ENCODE results near the gene HDHD5. TPM values are rescaled to one million over a fixed set of nuclear protein-coding genes. Genes with fewer than 3 reads are reported as not detected.

Gene HDHD5
- total RNA-seq, 4 donors from 2014 or later, result 21.6 to 37.8 (median 25.8) TPM

DNA sequence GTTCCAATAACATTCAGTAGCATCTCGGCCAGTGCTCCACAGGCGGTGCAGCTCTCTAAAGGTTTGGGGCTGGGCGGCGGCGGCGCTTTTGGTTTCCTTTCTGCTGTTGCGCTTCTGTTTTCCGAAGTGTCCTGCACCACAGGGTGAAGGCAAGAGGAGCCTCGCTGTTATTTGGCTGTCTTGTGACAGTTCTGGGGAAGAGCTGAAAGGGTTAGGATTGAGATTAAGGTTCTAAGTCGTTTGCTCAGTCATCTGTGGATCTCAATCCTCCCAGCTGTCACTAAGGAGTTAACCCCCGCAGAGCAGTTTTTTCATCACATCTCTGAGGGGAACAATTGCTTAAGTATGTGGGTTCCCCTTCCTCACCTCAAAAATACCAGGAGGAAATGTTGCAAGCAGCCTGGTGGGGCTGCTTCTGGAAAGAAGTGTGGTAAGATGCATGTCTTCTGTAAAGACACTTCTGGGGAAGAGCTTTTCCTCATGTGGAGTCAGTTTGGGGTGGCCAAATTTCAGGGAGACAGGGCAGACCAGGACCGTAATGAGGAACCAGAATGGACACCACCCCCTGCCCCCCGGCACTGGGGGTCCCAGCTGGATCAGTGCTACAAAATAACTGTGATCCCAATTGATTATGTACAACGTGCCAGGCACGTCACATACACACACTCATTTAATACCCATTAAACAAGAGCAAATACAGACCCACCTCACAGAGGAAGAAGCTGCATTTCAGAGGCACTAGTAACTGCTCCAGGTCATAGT lies 52.1 kb downstream of the HDHD5 start:
- no peak for TF ChIP-seq POLR2A (IDR thresholded peaks at IDR 0.05)
- no peak for TF ChIP-seq CTCF (IDR thresholded peaks at IDR 0.05)
- Histone ChIP-seq H3K9me3 (no peaks in the 10 kb centered on the region), H3K4me1 (peaks cover 6 to 11% of the 10 kb centered on the region in 2 donors), H3K4me3 (replicated peaks in 1 of 3) (no peak overlapping the region), H3K27me3 (no peaks in the 10 kb centered on the region), H3K27ac (no peak overlapping the region), H3K36me3 (peaks cover 23 to 28% of the 10 kb centered on the region in 2 donors)
- DNase-seq, result no peak
- 88 to 92% methylated on average over 15 of the region's 15 CpGs for WGBS, 2 donors
- intact Hi-C loops (cut with DNase I), result no loop called here

- no peak for DNase-seq
- Histone ChIP-seq H3K27me3 (no peaks in the 10 kb centered on the region), H3K9me3 (no peaks in the 10 kb centered on the region), H3K4me1 (peaks cover 6 to 11% of the 10 kb centered on the region in 2 donors), H3K4me3 (replicated peaks in 1 of 3) (no peak overlapping the region), H3K27ac (no peak overlapping the region), H3K36me3 (peaks cover 28 to 35% of the 10 kb centered on the region in 2 donors)
- WGBS, 2 donors, result 88 to 91% methylated on average over 12 of the region's 12 CpGs
- TF ChIP-seq POLR2A (IDR thresholded peaks at IDR 0.05), result no peak
- no peak for TF ChIP-seq CTCF (IDR thresholded peaks at IDR 0.05)
- intact Hi-C loops (cut with DNase I), result no loop called here
Observed at GRCh38 chr22:17106161-17106784, 52.8 kb downstream of the HDHD5 start.

GRCh38 chr22:17105143-17106129 lies 53.6 kb downstream of the HDHD5 start:
- DNase-seq, result peak; percentile 79 to 84
- H3K36me3 ChIP-seq, result peaks cover 36 to 43% of the 10 kb centered on the region in 2 donors
- no peak overlapping the region for H3K27ac ChIP-seq
- intact Hi-C loops (cut with DNase I), result no loop called here
- no peak overlapping the region for H3K4me3 ChIP-seq (replicated peaks in 1 of 3)
- no peaks in the 10 kb centered on the region for H3K9me3 ChIP-seq
- TF ChIP-seq CTCF (IDR thresholded peaks at IDR 0.05) (no peak), POLR2A (IDR thresholded peaks at IDR 0.05) (no peak)
- peaks cover 6 to 11% of the 10 kb centered on the region in 2 donors for H3K4me1 ChIP-seq
- WGBS, 2 donors, result 38 to 43% methylated on average over 12 to 22 of the region's 22 CpGs
- H3K27me3 ChIP-seq, result no peaks in the 10 kb centered on the region

GRCh38 chr22:17104336-17104935 lies 54.6 kb downstream of the HDHD5 start:
- H3K36me3 ChIP-seq, result peaks cover 44 to 45% of the 10 kb centered on the region in 2 donors
- intact Hi-C loops (cut with DNase I), result no loop called here
- peaks cover 6 to 11% of the 10 kb centered on the region in 2 donors for H3K4me1 ChIP-seq
- no peak overlapping the region for H3K27ac ChIP-seq
- H3K9me3 ChIP-seq, result no peaks in the 10 kb centered on the region
- WGBS, 2 donors, result 66 to 67% methylated on average over 7 to 12 of the region's 14 CpGs
- no peak for DNase-seq
- H3K27me3 ChIP-seq, result no peaks in the 10 kb centered on the region
- no peak overlapping the region for H3K4me3 ChIP-seq (replicated peaks in 1 of 3)
- TF ChIP-seq POLR2A (IDR thresholded peaks at IDR 0.05), result no peak
- TF ChIP-seq CTCF (IDR thresholded peaks at IDR 0.05), result no peak

Data from thyroid gland (tissue), 4 donors.